Skeletal muscle satellite cell (primary cell): ENCODE data around the gene KLF13.
A peak's percentile ranks its signal among the peaks of the same experiment; 100 is the strongest.

Experiments used
- H3K27me3 ChIP-seq: 2 replicates; pipeline ENCODE4 v1.7.0; 2013; ENCODE audit warnings: low read length; ENCODE audit not compliant: control insufficient read depth, insufficient read depth
- H3K36me3 ChIP-seq: 2 replicates; pipeline ENCODE4 v1.7.0; 2013; ENCODE audit warnings: mild to moderate bottlenecking, control low read depth, low read length; ENCODE audit not compliant: insufficient read depth
- H3K4me1 ChIP-seq: 2 replicates; pipeline ENCODE4 v1.7.0; 2013; ENCODE audit warnings: low read length; ENCODE audit not compliant: control insufficient read depth, insufficient read depth
- H3K4me2 ChIP-seq: 2 replicates; pipeline ENCODE4 v1.7.0; 2013; ENCODE audit warnings: mild to moderate bottlenecking, low read length
- H3K4me3 ChIP-seq: 2 replicates; pipeline ENCODE4 v1.7.0; 2013; ENCODE audit warnings: low read length
- H3K9ac ChIP-seq: 2 replicates; pipeline ENCODE4 v1.7.0; 2013; ENCODE audit warnings: mild to moderate bottlenecking, low read depth, low read length, moderate library complexity
- H3K9me3 ChIP-seq: replicated peaks from 2 replicates; pipeline ENCODE4 v1.7.0; 2013; ENCODE audit warnings: mild to moderate bottlenecking, control low read depth, low read length

The KLF13 gene

DNA sequence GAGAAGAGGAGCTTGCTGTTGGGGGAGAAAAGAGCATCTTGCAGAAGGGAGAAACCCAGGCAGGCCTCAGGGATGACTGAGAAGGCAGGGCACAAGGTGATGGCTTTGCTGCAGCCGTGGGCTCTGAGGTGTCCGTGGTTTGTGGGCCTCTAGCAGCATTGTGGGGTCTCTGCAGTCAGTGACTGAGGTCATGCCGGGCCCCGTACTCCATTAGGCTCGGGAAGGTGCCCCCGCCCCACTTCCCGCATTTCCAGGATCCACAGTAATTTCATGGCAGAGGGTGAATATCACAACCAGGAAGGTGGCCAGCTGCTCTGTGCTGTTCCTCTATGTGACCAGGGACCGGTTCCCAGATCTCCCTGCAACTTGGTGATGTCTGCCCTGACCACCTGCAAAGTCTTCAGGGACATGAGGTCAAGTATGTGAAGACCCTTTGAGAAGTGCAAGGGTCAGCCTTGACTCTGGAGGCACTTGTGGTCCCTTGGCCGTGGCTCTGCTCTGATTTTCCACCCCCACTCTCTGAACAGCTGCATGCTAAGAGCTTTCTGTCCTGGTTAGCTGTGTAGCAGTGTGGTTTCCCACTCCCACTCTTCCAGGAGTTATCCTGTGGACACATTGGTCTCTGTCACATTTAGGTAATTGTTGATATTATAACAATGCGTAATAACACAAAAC lies 3.6 kb downstream of the KLF13 start:
- no peak overlapping the region for H3K4me3 ChIP-seq
- H3K4me1 ChIP-seq = peaks cover 19% of the 10 kb centered on the region
- H3K9ac ChIP-seq = no peak overlapping the region

DNA sequence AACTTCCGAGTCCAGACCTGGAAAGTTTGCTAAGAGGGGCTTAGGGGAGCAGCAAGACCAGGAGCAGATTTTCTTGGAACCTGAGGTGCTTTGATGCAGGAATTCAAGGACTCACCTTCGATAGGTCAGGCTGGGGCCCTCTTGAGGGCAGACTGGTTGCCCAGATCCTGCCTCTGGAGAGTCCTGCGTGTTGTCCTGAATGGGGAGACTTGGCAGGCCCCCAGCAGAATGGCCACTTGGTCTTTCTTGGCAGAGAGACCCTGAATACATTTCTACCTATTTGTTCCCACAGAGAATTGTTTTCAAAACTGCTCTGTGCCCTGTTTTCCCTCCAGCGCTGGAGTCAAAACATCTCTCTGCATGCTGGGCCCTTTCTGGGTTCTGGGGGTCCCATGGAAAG lies 4.2 kb downstream of the KLF13 start:
- Histone ChIP-seq H3K36me3 (no peaks in the 10 kb centered on the region), H3K4me1 (peaks cover 19% of the 10 kb centered on the region), H3K4me2 (no peak overlapping the region), H3K4me3 (no peak overlapping the region), H3K9me3 (no peaks in the 10 kb centered on the region), H3K27me3 (no peaks in the 10 kb centered on the region), H3K9ac (no peak overlapping the region)

More for the DNA sequence above, 3.6 kb downstream of the KLF13 start:
- Histone ChIP-seq H3K36me3 (no peaks in the 10 kb centered on the region), H3K9me3 (no peaks in the 10 kb centered on the region), H3K4me2 (peak overlapping the region; percentile 4), H3K27me3 (no peaks in the 10 kb centered on the region)

DNA sequence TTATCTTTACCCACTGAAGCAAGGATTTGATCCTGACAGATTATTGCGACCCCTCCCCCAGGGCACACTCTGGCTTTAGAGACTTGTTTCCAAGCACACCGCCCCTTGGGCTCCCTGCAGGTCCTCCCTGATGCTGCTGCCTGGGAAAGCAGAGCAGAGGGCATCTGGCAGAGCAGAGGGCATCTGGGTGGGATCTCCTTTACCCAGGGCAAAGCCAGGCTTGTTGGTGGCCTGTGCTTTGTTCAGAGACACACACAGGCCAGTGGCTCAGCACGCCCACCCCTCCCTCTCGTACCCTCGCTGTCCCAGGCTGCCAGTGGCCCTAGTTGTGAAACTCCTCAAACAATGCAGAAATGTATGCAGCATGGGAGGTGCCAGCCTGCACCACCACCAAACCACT lies 4.8 kb downstream of the KLF13 start:
- Histone ChIP-seq H3K9me3 (no peaks in the 10 kb centered on the region), H3K36me3 (no peaks in the 10 kb centered on the region), H3K9ac (no peak overlapping the region), H3K27me3 (no peaks in the 10 kb centered on the region), H3K4me3 (no peak overlapping the region), H3K4me1 (peaks cover 19% of the 10 kb centered on the region), H3K4me2 (no peak overlapping the region)

DNA sequence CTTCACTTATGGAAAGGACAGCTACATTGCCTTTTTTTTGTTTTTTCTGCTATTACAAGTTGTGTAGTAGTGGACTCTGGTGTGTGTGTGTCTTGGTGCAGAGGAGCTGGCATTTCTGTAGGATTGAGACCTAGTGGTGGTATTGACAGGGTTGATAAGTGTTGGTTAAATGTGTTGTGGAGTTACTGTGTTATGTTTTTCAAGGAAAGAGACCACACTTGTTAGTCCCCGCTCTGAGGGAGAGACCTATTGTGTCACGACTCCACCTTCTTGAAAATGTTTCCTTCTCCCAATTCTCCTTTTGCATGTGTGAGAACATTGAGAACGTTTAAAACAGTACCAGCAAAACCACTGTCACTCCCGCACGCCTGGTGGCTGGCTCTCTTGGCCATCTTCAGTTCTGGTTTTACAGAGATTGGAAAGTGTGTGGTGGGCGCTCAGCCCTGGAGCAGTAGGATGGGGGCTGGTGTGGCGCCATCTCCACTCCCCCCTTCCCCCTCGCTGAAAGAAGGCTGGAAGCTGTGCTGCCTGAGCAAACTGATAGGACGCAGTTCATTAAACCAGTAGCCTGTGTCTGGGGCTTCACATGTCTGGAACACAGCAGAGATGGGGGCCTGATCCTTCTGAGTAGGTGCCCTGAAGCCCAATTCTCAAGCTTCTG lies 5.5 kb downstream of the KLF13 start:
- Histone ChIP-seq H3K4me1 (peaks cover 19% of the 10 kb centered on the region), H3K9me3 (no peaks in the 10 kb centered on the region), H3K4me2 (no peak overlapping the region), H3K4me3 (no peak overlapping the region), H3K36me3 (no peaks in the 10 kb centered on the region), H3K9ac (no peak overlapping the region), H3K27me3 (no peaks in the 10 kb centered on the region)

DNA sequence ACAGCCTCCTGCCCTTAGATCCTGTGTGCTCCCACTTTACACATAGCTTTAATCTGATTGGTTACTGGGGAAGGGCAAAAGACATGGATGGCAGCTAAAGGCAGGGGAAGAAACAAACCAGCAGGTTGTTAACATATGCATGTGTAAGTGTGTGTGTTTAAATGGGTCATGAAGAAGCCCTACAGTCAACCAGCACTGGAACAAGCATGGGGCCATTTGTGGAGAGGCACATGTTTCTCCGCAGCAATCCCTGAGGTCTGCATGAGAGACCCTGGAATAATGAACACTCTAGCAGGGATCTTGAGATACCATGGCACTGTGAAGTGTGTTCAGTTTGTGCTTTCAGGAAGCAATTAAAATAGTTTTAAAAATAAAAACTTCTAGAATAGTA lies 6.0 kb downstream of the KLF13 start:
- Histone ChIP-seq H3K4me1 (peaks cover 21% of the 10 kb centered on the region), H3K36me3 (no peaks in the 10 kb centered on the region), H3K9ac (no peak overlapping the region), H3K4me2 (no peak overlapping the region), H3K9me3 (no peaks in the 10 kb centered on the region), H3K27me3 (no peaks in the 10 kb centered on the region), H3K4me3 (no peak overlapping the region)

DNA sequence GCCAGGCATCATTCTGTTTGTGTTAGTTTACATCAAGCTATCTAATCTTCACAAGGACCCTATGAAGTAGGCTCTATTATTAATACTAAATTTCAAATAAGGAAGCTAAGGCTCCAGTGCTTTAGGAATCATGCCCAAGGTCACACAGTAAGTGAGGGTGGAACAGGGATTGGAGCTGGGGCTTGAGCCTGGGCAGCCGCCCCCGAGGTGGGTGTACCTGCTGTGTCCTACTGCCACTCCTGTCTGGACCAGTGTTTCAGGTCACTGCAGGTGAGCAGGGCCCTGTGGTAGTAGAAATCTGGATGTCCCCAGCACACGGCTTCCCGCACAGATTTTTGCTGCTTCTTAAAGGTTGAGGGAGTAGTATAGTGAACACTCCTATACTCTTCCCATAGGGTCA lies 6.5 kb downstream of the KLF13 start:
- H3K4me1 ChIP-seq = peaks cover 25% of the 10 kb centered on the region
- H3K4me3 ChIP-seq = no peak overlapping the region
- no peaks in the 10 kb centered on the region for H3K9me3 ChIP-seq
- no peaks in the 10 kb centered on the region for H3K36me3 ChIP-seq
- no peak overlapping the region for H3K4me2 ChIP-seq
- no peak overlapping the region for H3K9ac ChIP-seq
- no peaks in the 10 kb centered on the region for H3K27me3 ChIP-seq

DNA sequence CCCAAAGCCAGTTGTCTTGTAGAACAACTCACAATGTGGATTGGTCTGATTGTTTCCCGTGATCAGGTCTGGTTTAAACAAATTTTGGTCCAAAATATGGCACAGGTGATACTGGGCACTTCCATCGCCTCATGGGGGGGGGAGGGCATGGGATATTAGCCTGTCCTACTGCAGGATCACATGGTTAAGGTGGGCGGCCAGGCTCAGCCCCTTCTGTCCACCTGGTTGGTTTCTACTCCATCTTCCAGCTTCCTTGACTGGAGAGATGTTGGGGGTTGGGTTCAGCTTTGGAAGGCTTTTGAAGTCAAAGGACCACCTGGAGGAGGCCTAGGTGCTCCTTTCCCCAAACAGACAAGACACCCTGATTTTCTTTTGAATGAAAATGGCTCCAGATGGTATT lies 7.2 kb downstream of the KLF13 start:
- no peak overlapping the region for H3K4me3 ChIP-seq
- no peaks in the 10 kb centered on the region for H3K9me3 ChIP-seq
- no peaks in the 10 kb centered on the region for H3K36me3 ChIP-seq

DNA sequence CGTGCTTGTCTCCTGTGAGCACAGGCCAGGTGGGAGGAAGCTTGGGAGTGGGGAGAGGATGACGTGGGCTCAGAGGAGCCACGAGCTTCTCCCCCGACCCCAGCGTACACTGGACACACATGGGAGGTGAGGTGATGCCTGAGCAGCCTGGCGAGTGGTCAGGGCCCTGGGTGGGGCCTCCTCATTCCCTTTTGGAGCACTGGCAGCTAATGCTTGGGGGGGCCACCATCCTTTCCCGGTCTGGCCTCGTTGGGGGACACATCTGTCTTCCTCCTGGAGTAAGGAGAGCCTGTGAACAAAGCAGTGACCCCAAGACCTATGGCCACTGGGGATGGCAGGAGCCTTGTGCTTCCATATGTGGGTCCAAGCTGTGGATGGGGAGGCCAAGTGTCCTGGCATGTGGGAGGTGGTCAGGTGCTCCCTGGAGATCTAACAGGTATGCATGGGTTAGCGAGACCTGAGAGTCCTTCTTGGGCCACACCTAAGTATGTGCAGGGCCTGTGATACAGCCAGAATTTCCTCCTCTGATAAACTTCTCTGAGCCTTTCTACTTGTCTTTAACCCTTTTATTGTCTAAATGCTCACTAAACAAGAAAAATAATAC lies 9.5 kb downstream of the KLF13 start:
- H3K36me3 ChIP-seq = no peaks in the 10 kb centered on the region
- H3K4me2 ChIP-seq = no peak overlapping the region
- H3K9me3 ChIP-seq = no peaks in the 10 kb centered on the region
- no peak overlapping the region for H3K4me3 ChIP-seq
- H3K4me1 ChIP-seq = peaks cover 28% of the 10 kb centered on the region
- H3K27me3 ChIP-seq = no peaks in the 10 kb centered on the region
- H3K9ac ChIP-seq = no peak overlapping the region

More for the DNA sequence above, 7.2 kb downstream of the KLF13 start:
- Histone ChIP-seq H3K9ac (no peak overlapping the region), H3K4me1 (peaks cover 29% of the 10 kb centered on the region), H3K4me2 (no peak overlapping the region), H3K27me3 (no peaks in the 10 kb centered on the region)

DNA sequence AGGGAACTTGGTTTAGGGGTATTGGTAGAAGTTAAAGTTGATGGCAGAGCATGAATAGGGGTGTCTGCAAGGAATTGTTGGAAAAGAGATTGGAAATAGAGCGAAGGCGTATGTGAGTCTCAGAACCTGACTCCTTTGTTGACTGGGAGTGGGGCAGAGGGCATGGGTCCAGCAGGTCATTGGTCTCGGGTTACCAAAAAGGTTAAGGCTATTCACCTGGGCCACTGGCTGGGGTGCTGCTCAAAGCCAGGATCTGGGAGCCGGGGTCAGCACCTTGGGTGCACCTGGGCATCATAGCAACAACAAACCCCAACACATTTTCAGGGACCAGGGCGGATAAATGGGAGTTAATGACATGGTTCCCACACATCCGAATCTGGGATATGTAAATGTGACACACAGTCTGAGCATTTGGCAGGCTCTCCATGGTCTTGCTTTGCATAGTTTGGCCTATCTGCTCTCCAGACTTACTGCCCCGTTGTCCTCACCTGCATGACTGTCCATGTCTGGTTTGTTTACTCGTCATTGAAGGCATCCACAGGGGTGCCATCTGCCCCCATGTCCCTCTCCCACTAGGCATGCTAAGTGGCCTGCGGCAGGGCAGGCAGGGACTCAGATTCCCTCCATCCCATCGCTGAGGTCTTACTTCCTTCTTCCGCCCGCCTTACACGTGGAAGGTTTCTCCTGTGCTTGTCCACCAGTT lies 10.1 kb downstream of the KLF13 start:
- H3K36me3 ChIP-seq = no peaks in the 10 kb centered on the region
- no peak overlapping the region for H3K4me2 ChIP-seq
- no peaks in the 10 kb centered on the region for H3K27me3 ChIP-seq
- no peaks in the 10 kb centered on the region for H3K9me3 ChIP-seq
- peaks cover 28% of the 10 kb centered on the region for H3K4me1 ChIP-seq
- no peak overlapping the region for H3K9ac ChIP-seq
- H3K4me3 ChIP-seq = no peak overlapping the region

DNA sequence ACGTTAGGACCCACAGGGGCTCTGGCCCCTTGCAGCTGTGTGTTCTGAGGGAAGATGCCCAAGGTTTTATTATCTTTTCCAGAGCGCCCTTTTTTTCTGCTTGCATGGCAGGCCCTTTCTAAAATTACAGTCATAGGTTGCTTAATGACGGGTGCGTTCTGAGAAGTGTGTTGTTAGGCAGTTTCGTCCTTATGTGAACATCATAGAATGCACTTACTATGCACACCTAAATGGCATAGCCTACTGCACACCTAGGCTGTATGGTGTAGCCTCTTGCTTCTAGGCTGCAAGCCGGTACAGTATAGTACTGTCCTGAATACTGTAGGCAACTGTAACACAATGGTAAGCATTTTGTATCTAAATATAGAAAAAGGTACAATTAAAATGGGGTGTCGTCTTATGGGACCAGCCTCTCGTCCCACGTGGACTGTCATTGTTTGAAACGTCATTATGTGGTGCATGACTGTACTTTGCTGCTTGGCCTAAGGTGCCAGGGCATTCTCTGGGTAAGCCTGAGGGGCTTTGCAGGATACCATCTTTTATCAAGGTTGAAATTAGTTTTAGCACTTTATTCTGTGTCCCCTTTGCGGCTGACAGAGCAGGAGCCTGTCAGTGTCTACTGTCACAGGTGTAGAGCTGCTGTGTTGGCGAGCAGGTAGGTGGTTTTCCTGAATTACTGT lies 10.9 kb downstream of the KLF13 start:
- no peak overlapping the region for H3K9ac ChIP-seq
- no peaks in the 10 kb centered on the region for H3K9me3 ChIP-seq
- H3K4me1 ChIP-seq = peaks cover 28% of the 10 kb centered on the region
- H3K36me3 ChIP-seq = no peaks in the 10 kb centered on the region
- H3K4me3 ChIP-seq = no peak overlapping the region
- no peaks in the 10 kb centered on the region for H3K27me3 ChIP-seq
- H3K4me2 ChIP-seq = no peak overlapping the region

DNA sequence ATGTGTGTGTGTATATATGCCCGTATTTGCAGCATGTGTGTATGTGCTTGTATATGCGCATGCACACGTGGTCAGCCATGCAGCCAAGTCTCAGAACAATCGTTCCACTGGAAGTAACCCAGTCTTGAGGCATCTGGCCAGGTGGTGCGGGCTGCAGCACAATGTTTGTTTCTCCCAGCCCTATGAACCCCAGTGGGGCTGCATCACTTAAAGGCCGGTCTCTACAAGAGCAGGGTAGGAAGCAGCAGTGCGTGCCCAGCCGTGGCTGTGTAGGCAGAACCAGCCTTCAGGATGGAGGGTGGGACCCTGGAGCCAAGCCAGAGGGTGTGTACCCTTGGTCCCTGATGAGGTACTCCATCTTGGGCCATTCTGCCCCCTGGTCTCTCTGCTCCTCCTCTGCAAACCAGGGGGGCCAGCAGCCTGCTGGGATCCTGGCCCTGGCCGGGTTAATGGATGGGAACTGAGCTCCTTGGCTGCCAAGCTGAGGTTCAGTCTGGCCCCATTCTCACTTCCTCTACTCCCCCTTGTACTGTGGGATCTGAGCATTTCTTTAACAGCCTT lies 11.8 kb downstream of the KLF13 start:
- Histone ChIP-seq H3K27me3 (no peaks in the 10 kb centered on the region), H3K36me3 (no peaks in the 10 kb centered on the region), H3K4me2 (peak overlapping the region; percentile 78), H3K9ac (peak overlapping the region; percentile 60), H3K9me3 (no peaks in the 10 kb centered on the region), H3K4me3 (peak overlapping the region; percentile 56), H3K4me1 (peaks cover 28% of the 10 kb centered on the region)
